Stimulated activated CD4-positive, alpha-beta T cell treated with anti-CD3 and anti-CD28 coated beads, TNF-alpha, amount 100 ng/mL, for 24 hours (primary cell): ENCODE results near the gene SNTG2.

Source experiments
- DNase-seq, 3 experiments: peaks; one replicate each; pipeline ENCODE4 v3.0.0-alpha.2; 2020; ENCODE audit warnings: low read depth in 3 of 3

The SNTG2 gene

DNA sequence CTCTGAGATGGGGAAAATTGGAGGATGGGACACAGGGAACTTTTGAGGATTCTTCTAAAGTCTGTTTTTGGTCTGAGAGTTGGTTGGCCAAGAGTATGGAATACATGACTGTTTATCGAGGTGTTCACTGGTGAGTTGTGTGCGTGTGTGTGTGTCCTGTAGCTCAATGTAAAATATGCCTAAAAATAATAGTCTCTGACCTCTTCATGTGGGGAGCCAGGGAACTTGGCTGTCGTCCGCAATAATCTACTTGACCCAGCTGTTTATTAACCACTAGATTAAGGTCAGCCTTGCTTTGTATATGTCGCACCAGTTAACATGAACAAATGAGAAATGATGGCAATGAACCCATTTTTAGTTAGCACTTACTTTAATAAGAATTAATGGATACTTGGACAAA is 285.2 kb downstream of the SNTG2 start:
- no peak for DNase-seq

DNA sequence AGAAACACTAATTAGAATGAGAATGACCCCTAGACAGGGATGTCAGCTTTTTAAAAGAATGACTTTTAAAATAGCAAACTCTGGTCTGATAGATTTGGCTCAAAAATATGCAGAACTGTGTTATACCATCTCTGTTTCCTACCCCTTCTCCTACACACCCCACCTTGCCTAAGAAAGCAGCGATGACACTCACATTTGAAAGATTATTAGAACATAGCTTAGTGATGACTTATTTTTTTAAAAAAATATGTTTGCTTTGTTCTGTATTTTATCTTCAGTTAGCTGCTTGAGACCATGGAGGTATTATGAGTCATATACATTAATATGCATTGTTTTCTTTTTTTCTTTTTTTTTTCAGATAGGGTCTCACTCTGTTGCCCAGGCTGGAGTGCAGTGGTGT is 286.0 kb downstream of the SNTG2 start:
- DNase-seq: no peak

DNA sequence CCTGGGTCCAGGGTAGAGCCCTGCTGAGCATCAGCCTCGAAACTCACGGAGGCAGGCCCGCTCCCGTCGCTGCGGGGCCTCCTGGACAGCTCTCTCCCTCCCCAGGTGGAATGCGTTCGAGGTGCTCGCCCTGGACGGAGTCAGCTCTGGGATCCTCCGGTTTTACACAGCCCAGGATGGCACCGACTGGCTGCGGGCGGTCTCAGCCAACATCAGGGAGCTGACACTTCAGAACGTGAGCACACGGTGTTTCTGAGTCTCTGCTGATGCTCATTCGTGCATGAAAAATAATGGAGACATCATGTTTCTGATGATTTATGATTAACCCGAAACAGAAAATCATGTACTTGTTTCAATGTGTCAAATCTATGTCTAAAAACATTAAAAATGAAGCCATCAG is 287.1 kb downstream of the SNTG2 start:
- DNase-seq: no peak

DNA sequence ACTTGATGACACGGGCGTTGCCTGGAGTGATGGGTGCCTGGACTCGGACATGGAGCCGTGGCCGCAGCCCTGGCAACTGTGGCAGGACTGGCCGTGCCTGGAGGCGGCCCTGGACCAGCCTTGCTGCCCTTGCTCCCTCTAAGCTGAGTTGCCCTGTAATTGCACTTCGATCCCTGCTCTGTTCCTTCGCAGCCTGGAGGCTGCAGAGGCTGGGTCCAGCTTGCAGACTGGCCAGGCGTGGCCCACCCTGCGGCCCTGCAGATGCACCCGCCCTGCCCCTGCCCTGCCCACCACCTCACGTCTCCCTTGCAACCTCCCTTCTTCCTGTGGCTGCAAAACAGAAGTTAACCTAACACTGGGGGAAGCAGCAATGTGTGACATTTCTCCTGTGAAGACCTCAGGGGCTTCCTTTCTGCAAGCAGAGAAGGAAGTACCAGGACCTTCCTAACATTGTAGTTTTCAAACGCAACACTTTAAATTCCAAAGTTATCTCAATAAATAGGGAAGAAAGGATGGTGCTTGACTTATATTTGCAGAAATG is 288.0 kb downstream of the SNTG2 start:
- DNase-seq: no peak

DNA sequence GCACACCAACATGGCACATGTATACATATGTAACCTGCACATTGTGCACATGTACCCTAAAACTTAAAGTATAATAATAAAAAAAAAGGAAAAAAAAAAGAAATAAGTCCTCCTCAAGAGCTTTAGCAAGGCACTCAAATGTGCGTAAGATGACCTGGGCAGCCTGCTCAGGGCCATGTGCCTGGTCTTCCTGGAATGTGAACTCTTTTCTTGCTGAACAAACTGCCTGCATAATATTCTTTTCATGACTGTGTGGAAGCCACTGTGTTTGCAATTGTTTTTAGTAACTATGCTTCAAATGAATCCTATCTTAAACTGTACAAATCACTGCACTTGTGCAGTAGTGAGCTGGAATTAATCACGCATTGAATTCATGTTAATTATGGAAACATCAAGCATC is 294.5 kb downstream of the SNTG2 start:
- DNase-seq: no peak

DNA sequence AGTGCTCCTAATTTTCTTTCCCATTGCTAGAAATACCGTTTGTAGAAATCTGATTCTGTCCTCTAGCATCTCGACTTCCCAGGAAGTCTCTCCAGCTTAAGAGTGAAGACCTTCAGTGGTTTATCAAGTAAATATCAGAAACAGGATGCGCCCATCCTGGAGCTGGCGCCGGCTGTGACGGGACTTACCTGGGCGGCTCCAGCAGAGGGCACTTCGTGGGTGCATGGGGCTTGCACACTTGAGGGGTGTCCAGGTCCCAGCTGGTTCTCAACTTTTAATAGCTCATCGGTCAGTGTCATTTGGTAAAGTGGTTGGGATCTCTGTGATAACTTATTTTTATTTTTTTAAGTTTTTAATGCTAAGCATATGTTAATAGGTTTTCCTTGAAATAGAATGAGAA is 295.6 kb downstream of the SNTG2 start:
- DNase-seq: no peak

DNA sequence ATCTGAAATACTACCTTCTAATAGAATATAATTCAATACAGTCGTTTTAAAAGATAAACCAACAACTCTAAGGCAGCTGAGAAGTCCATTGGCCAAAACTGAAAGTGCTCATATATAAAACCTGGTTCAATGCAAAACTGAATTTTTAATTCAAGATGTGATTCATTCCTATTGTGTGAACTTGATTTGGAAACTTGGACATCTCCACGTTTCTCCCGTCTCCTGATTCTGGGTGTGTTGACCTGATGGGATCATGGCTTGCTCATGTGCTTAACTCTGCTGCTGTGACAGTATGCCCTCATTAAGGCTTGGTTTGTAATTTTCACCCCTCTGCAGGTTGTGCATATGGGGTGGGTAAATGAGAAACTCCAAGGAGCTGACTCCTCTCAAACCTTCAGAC is 296.3 kb downstream of the SNTG2 start:
- DNase-seq: no peak

DNA sequence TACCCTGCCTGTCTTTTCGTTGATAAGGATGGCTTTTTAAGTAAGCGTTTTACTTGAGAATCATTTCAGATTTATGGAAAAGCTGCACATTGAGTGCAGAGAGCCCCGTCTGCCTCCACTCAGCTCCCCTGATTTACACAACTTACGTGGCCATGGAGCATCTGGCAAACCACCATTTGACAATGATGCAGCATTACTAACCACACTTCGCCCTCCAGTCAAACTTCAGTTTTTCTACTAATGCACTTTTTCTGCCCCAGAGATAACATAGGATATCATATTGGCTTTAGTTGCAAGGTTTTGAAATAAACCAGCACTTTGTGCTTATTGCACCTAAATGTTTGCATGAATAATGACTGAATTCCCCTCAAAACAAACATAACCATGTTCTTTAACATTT is 297.5 kb downstream of the SNTG2 start:
- DNase-seq: no peak

DNA sequence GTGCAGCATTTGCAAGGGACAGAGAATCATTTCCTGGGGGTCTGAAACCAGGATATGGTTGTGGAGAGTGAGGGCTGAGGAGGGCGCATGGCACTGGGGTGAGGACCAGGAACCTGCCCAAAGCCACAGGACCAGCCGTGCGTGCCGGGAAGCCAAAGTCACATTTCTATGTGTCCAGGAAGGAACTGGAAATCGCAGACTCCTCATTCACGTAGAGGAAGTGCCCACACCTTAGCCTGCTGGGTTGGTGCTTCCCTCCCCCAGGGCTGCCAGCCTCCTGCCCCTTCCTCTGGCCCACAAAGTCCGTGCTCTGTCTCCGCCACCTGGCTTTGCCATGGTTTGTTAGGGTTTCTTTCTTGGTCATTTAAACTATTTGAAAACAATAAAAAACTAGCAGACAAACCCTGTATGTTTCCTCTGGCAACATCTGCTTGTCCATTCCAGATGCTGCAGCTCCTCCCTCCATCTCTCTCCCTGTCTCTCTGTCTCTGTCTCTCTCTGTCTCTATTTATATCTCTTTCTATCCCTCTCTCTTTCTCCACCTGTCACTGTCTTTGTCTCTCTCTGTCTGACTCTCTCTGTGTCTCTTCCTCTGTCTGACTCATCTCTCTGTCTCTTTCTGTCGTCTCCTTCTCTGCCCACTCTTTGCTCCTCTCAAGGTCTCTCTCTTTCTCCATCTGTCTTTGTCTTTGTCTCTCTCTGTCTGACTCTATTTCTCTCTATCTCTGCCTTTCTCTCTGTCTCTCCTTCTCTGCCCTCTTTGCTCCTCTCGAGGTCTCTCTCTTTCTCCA is 299.4 kb downstream of the SNTG2 start:
- DNase-seq: no peak

DNA sequence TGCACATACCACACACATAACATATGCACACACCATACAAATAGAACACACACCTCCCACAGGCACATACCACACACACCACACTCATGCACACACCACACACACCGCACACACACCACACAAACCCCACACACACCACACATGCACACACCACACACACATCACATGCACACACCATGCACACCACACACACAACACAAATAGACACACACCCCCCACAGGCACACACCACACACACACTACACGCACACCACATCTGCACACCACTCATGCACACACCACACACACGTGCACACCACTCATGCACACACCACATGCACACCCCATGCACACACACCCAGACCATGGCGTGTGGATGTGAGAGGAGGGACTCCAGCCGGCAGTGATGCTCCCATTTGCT is 300.9 kb downstream of the SNTG2 start:
- DNase-seq: no peak

DNA sequence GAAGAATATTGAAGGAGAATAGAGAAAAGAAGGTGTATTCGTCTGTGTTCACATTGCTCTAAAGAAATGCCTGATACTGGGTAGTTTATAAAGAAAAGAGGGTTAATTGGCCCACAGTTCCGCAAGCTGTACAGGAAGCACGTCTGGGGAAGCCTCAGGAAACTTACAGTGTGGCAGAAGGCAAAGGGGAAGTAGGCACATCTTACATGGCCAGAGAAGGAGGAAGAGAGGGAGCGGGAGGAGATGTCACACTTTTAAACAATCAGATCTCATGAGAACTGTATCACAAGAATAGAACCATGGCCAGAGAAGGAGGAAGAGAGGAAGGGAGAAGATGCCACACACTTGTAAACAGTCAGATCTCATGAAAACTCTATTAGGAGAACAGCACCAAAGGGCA is 303.0 kb downstream of the SNTG2 start:
- DNase-seq: no peak

DNA sequence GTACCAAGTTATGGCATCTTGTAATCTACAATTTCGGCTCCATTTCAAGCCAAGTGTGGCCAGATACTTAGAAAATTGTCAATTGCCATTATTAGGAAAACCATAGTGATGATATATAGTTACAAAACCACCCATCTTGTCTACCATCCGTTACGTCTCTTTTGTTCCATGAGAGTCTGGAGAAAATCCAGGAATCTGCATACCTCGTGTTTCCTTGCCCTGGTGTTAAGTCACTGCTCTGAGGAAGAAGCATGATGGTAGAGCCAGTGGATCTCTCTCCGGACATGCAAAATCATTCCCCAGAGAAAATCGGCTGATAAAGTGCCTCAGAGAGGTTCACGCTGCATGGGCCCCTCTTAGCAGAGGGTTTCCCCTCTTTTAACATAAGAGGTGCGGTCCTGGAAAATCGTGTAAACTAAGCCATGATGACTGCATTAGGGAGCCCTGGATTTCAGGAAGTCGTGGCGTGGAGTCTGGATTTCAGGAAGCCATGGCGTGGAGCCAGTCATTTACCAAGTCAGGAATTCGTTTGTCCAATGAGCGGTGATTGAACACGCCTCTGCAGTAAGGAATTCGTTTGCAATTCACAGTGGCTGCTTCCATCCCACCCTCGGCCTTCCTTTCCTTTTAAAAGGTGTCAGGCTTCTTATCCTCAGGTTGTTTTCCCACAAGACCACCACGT is 304.2 kb downstream of the SNTG2 start:
- DNase-seq: no peak

DNA sequence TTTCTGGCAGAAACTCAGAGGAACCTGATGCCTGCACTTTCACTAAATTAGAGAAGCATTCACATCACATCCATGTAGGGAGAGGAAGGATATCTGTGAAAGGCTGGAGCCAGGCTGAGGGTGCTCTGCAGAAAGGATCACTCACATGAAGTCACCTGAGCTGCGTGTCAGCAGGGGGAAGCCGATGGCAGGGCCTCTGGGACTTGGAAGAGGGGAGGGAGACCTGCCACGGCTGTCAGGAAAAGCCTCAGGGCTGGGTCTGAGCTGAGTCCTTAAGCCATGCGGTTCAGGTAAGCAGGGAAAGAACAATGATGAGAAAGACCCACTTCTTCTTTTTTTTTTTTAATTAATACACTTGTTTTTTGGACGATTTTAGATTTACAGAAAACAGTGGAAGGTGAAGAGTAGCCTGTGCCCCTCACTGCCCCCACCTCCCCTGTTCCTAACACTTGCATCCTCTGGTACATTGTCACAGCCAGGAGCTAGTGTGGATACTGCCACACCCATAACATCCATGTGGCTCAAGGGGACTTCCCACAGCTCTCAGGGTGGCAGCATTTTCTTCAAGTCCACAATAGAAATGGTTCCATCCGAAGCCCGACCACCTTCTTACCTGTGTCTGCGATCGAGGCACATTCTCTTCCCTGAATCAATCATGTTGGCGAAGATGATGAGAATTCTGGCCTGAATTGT is 306.1 kb downstream of the SNTG2 start:
- DNase-seq: no peak

DNA sequence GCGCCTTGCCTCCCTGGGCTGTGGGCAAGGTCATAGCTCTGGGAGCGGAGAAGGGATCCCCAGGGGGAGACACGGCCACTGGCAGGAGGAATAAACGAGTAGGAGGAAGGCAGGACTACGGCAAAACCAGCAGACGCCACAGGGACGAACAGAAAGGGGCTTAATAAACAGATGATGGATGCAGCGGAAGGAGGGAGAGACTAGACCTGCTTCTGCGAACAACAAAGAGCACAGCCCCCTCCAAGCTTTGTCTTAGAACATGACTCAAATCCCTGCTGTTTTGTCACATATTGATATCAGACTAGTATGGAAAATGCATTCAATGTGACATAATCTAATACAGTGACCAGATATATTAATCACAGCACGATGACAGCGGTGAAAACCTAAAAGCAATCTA is 306.7 kb downstream of the SNTG2 start:
- no peak for DNase-seq

DNA sequence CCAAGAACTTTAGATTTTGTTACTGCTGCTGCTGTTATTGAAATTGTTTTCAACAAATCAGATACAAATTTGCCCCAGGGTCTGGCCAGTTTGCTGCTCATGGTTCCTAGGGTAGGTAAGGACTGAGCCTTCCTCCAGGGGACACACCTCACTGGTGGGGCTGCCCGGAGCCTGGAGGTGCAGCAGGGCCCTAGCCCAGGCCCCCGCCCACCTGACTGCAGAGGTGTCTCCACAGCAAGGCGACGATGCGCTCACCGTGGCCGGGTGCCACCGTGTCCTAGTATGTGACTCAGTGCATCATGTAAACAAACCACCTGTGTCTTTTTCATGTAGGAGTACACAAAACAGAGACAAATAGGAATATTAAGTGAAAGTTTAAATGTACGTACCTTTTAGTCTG is 309.1 kb downstream of the SNTG2 start:
- no peak for DNase-seq

DNA sequence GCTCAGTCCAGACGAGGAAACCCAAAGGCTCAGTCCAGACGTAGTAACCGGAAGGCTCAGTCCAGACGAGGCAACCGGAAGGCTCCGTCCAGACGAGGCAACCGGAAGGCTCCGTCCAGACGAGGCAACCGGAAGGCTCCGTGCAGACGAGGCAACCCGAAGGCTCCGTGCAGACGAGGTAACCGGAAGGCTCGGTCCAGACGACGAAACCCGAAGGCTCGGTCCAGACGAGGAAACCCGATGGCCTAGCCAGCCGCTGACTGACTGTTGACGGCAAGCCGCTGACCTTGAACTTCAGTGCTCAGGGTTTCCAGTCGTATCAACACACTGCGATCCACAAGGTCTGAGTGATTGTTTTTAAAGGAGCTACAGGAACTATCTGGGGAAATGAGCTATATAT is 312.0 kb downstream of the SNTG2 start:
- DNase-seq: no peak

DNA sequence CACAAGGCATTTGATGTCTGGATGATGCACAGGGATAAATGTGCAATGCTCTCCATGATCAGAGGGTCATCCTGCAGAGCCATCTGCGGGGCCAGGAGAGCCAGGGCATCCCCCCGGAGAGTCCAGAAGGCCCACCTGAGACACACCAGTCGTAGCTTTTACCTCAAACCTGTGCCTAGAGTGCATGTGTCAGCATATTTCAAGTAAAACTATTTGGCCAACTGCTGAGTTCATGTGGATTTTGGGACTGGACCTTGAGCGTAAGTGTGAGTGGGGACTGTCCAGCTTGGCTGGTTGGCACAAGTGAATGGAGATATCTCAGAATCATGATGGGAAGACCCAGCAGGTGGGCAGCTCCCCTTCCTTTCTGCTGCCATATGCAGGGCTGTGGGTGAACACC is 314.8 kb downstream of the SNTG2 start:
- no peak for DNase-seq

DNA sequence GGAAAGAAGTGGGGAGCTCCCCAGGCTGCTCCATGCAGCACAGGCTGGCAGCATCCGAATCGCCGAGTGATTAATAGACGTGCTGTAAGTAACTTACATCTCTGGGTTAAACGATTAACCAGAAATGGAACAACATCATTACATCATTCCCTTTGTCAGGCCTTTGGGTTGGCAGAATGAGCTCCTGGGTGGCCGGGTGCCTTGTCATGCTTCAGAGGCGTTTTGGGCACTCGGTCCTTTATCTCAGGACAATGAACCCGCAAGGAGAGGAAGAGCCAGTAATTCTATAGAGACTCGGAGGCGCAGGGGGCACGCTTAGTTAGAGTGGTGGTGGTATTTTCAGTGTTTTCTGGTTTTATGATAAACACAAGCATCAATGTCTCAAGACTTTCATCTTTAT is 315.7 kb downstream of the SNTG2 start:
- no peak for DNase-seq

DNA sequence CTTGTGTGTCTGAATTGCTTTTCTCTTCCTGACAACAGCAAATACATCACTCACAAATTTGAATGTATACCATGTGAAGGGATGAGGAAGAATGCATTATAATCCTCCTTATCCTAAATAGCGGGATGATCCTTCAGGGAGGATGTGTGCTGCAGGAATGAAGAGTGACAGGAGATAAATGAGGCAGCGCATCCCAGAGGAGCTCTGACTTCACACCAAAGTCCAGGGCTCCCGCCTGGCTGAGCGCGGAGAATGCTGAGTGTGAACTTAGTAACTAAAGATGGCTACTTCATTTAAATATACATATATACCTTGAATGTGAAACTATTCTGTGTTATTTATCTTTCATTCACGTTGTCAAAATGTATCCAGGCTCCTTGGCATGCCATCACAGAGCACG is 317.4 kb downstream of the SNTG2 start:
- no peak for DNase-seq

DNA sequence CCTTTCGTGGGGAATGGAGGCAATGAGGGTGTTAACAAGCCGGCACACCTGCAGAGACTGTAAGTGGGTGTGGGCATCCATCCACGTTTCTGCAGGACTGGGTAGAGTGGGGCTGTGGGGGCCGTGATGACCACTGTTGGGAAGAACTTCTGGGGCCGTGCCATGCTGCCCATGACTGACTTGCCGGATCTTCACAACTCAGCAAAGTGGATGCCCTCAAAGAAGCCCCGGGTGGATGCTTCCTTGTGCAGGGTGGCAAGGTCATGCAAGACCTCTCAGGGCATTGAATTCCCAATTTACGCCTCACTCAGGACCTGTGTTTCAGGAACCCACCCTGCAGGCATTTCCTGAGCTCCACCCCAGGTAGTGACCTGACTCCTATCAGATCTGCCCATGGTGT is 319.2 kb downstream of the SNTG2 start:
- DNase-seq: no peak

DNA sequence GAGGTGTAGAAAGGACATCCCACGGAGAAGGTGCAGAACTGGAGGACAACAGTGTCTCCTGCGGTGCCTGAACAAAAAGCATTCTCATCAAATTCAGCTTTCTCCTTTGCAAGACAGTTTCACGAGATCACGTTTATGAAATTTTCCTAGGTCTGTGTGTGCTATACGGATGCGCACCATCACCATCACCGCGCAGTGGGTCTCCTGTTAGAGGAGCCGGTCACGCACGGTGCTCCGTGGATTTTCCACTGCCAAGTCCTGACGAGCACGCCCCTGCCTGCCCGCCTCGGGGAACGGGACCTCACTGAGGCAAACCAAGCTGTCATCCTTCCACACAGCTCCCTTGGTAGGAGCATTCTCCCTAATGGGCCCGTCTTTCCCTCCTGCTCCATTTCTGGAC is 322.2 kb downstream of the SNTG2 start:
- no peak for DNase-seq

DNA sequence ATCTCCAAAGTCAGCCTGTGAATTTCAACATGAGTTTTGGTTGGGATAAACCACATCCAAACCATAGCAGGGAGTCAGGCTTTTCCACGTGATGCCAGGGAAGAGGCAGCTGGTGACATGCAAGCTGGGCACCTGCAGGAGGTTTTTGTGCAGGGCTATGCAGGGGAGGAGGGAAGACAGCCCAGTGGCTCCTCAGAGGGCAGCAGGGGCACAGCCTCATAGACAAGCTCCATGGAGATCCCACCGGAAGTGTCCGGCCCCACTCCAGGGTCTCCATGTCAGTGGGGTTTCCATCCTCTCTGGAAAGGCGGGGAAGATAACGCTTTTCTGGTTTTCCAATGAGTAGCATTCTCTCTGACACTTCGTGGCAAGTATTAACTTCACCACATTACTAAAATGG is 327.0 kb downstream of the SNTG2 start:
- DNase-seq: no peak

DNA sequence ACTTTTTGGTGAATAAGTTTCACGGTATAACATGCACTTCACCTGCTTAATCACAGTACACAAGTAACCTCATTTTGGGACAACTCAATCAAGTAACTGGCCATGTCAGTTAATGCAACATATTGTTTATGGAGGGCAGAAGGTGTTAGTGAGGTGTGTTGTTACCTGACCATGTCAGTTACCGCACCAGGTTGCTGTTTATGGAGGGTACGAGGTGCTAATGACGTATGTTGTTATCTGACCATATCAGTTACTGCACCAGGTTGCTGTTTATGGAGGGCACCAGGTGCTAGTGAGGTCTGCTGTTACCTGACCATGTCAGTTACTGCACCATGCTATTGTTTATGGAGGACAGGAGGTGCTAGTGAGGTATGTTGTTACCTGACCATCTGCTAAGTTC is 327.5 kb downstream of the SNTG2 start:
- DNase-seq: no peak
